Heart right ventricle (tissue), 16 donors: ENCODE data around the gene PEX14. TPM values are rescaled to one million over a fixed set of nuclear protein-coding genes. Genes with fewer than 3 reads are reported as not detected.

ENCODE experiments used
- ATAC-seq, 8 donors: fragments of 200-7000 bp; cut with Tn5 transposase; one replicate each; pipeline ENCODE4 v1.9.1; 2020; ENCODE audit warnings: mild to moderate bottlenecking in 8 of 8, moderate library complexity in 8 of 8, moderate number of reproducible peaks in 1 of 8
- DNase-seq, 2 donors: peaks; one replicate each; pipeline ENCODE4 v3.0.0-alpha.2; 2020
- H3K27ac ChIP-seq, 10 donors: fragments of 200-600 bp; sonication (generic) in 2 of 10; one replicate each; pipeline versions ENCODE4 v1.5.0 to v1.8.0; 2020 to 2022; ENCODE audit warnings: mild to moderate bottlenecking in 3 of 10
- H3K27me3 ChIP-seq, 7 donors: fragments of 200-600 bp; one replicate each; pipeline ENCODE4 v1.8.0; 2021 to 2022; ENCODE audit warnings: mild to moderate bottlenecking in 2 of 7
- H3K36me3 ChIP-seq, 9 donors: fragments of 200-600 bp; sonication (generic) in 1 of 9; one replicate each; pipeline versions ENCODE4 v1.5.0 to v1.8.0; 2020 to 2022; ENCODE audit warnings: mild to moderate bottlenecking in 2 of 9
- H3K4me1 ChIP-seq, 9 donors: fragments of 200-600 bp; sonication (generic) in 1 of 9; one replicate each; pipeline versions ENCODE4 v1.5.0 to v1.8.0; 2020 to 2022; ENCODE audit warnings: mild to moderate bottlenecking in 4 of 9
- H3K4me3 ChIP-seq, 10 donors: fragments of 200-600 bp; sonication (generic) in 2 of 10; one replicate each; pipeline versions ENCODE4 v1.5.0 to v1.8.0; 2020 to 2022; ENCODE audit warnings: mild to moderate bottlenecking in 7 of 10, moderate library complexity in 2 of 10
- H3K9me3 ChIP-seq, 11 donors: fragments of 200-600 bp in 10 of 11; sonication (generic) in 2 of 11; one replicate each; pipeline versions ENCODE4 v1.5.0 to v1.8.0; 2013 to 2022; ENCODE audit warnings: mild to moderate bottlenecking in 2 of 11, control low read depth in 1 of 11, moderate library complexity in 1 of 11
- CTCF ChIP-seq, 9 donors: fragments of 200-600 bp; sonication (generic) in 2 of 9; IDR thresholded peaks; one replicate each; pipeline versions ENCODE4 v1.5.0 to v1.8.0; 2021 to 2022; ENCODE audit warnings: antibody characterized with exemption in 9 of 9, mild to moderate bottlenecking in 5 of 9, moderate library complexity in 1 of 9
- WGBS, 2 donors: extraction: QIAGEN DNeasy Blood & Tissue Kit; methylation state at CpG; one replicate each; pipeline ENCODE4 v1.1.7; 2013; ENCODE audit warnings: inconsistent platforms in 1 of 2; 5-methylcytosine and 5-hydroxymethylcytosine counted together
- intact Hi-C, 10 donors: fragments of 100-400 bp; cut with DNase I; formaldehyde crosslinking; loops; one replicate each; pipeline versions ENCODE4 v1.11.1 to v1.14.2; 2022
- polyA plus RNA-seq, 2 donors: library from polyadenylated mRNA; stranded (reverse); fragments of 200-250 nt; gene quantifications; one replicate each; pipeline ENCODE4 v1.2.3, GENCODE V29; 2013
- total RNA-seq, 10 donors: library from RNA; stranded (reverse); fragmentation: NEBNext Ultra II Directional in 3 of 10; extraction: Animal tissue kit (Norgen Biotek cat#: 25700) in 3 of 10; gene quantifications; one replicate each; pipeline versions ENCODE4 v1.2.1 to v1.2.4, GENCODE V29; 2021 to 2023
- donor health status: Arrhythmogenic right ventricular cardiomyopathy.
- donor health status: ischemic (EF 13 %, LVEDD 7.1; RV severe dilation, severe dysfunction).
- donor health status: healthy with polysubstance abuse.
- donor health status: DM: no; HTN: yes; CAD: no.
- donor health status: DM: no; HTN: no; CAD: no.
- donor health status: ischemic (EF 25% LVEDD 6.9; RV normal size, moderate dysfunction).
- donor health status: ischemic (EF 25% LVEDD 5.7; RV mildly dilated, moderate dysfunction).
- donor health status: healthy.
- donor health status: DM: yes; HTN: yes; CAD: no.
- donor health status: Ischemic cardiomyopathy.
- donor health status: ischemic (EF 35%, LVEDD 5.7; RV mildly dilated, moderate dysfunction).
- donor health status: nonischemic (EF 11% LVEDD 7.7; RV severe dilation, severe dysfunction).
- donor health status: DM: yes; HTN: yes; CAD: no.
- donor health status: PGD.
- donor health status: ischemic (EF 29% LVEDD 5.4; RV normal size, mild dysfunction).
- donor health status: nonischemic (EF 23%, LVEDD 6.1; RV moderate dilation, normal function).

PEX14 gene
- total and polyA plus RNA-seq, 12 donors = 17.1 to 31.9 (median 21.1) TPM

GRCh38 chr1:10432910-10433700, 41.6 kb upstream of the PEX14 start:
- no peak for ATAC-seq
- intact Hi-C loops = loop anchor here in 6 of 10 donors (5.0 to 10.0 kb wide), 5 partner anchors 39 to 806 kb away; partner anchors contain the start of genes DFFA (in 1 of the 6) and PEX14 (in 1 of the 6)

GRCh38 chr1:10433790-10434189, 41.0 kb upstream of the PEX14 start:
- Histone ChIP-seq H3K36me3 (peaks cover 0 to 6% (median 0%) of the 10 kb centered on the region in 9 donors), H3K4me1 (peaks cover 0 to 24% (median 13%) of the 10 kb centered on the region in 9 donors), H3K27ac (no peak overlapping the region), H3K27me3 (no peaks in the 10 kb centered on the region), H3K9me3 (no peaks in the 10 kb centered on the region), H3K4me3 (no peak overlapping the region)
- intact Hi-C loops = loop anchor here in 6 of 10 donors (5.0 to 10.0 kb wide), 5 partner anchors 39 to 806 kb away; partner anchors contain the start of genes DFFA (in 1 of the 6) and PEX14 (in 1 of the 6)
- WGBS, 2 donors = 88 to 90% methylated on average over 11 of the region's 11 CpGs
- DNase-seq = no peak
- TF ChIP-seq CTCF (IDR thresholded peaks at IDR 0.05) = no peak
- ATAC-seq = no peak

More at GRCh38 chr1:10432910-10433700, 41.6 kb upstream of the PEX14 start:
- Histone ChIP-seq H3K4me3 (no peak overlapping the region), H3K4me1 (peaks cover 0 to 19% (median 13%) of the 10 kb centered on the region in 9 donors), H3K36me3 (peaks cover 0 to 6% (median 0%) of the 10 kb centered on the region in 9 donors), H3K9me3 (no peaks in the 10 kb centered on the region), H3K27me3 (no peaks in the 10 kb centered on the region), H3K27ac (no peak overlapping the region)
- TF ChIP-seq CTCF (IDR thresholded peaks at IDR 0.05) = no peak
- 81% methylated on average over 14 of the region's 14 CpGs for WGBS, 2 donors
- no peak for DNase-seq

- intact Hi-C loops = loop anchor here in 6 of 10 donors (5.0 to 10.0 kb wide), 5 partner anchors 38 to 807 kb away; partner anchors contain the start of genes DFFA (in 1 of the 6) and PEX14 (in 1 of the 6)
- 94 to 96% methylated on average over 5 of the region's 5 CpGs for WGBS, 2 donors
- no peak overlapping the region for H3K4me3 ChIP-seq
- no peaks in the 10 kb centered on the region for H3K9me3 ChIP-seq
- H3K4me1 ChIP-seq = peaks cover 0 to 28% (median 12%) of the 10 kb centered on the region in 9 donors
- peaks cover 0 to 6% (median 0%) of the 10 kb centered on the region in 9 donors for H3K36me3 ChIP-seq
- H3K27me3 ChIP-seq = no peaks in the 10 kb centered on the region
- no peak for TF ChIP-seq CTCF (IDR thresholded peaks at IDR 0.05)
- ATAC-seq = no peak
- no peak for DNase-seq
- no peak overlapping the region for H3K27ac ChIP-seq
Observed at GRCh38 chr1:10434590-10434989, 40.2 kb upstream of the PEX14 start.

- no peak for TF ChIP-seq CTCF (IDR thresholded peaks at IDR 0.05)
- 92 to 98% methylated on average over 1 of the region's 1 CpG for WGBS, 2 donors
- Histone ChIP-seq H3K4me3 (no peak overlapping the region), H3K9me3 (no peaks in the 10 kb centered on the region), H3K36me3 (peaks cover 0 to 19% (median 0%) of the 10 kb centered on the region in 9 donors), H3K27me3 (no peaks in the 10 kb centered on the region), H3K4me1 (peaks cover 0 to 11% (median 0%) of the 10 kb centered on the region in 9 donors), H3K27ac (no peak overlapping the region)
- intact Hi-C loops = loop anchor here in 2 of 10 donors (10.0 kb wide), 1 partner anchor 58 kb away; no protein-coding TSS in a partner anchor
- ATAC-seq (no peak), DNase-seq (no peak)
Observed at GRCh38 chr1:10437052-10437451, 37.7 kb upstream of the PEX14 start.
